GM19035 (cell line): ENCODE measurements around the gene ARAP1.
A peak's percentile ranks its signal among the peaks of the same experiment; 100 is the strongest.

Source experiments
- ATAC-seq: cut with Tn5 transposase; IDR thresholded peaks from one replicate; pipeline ENCODE4 v1.9.1; 2021; ENCODE audit not compliant: unreplicated experiment

The ARAP1 gene

DNA sequence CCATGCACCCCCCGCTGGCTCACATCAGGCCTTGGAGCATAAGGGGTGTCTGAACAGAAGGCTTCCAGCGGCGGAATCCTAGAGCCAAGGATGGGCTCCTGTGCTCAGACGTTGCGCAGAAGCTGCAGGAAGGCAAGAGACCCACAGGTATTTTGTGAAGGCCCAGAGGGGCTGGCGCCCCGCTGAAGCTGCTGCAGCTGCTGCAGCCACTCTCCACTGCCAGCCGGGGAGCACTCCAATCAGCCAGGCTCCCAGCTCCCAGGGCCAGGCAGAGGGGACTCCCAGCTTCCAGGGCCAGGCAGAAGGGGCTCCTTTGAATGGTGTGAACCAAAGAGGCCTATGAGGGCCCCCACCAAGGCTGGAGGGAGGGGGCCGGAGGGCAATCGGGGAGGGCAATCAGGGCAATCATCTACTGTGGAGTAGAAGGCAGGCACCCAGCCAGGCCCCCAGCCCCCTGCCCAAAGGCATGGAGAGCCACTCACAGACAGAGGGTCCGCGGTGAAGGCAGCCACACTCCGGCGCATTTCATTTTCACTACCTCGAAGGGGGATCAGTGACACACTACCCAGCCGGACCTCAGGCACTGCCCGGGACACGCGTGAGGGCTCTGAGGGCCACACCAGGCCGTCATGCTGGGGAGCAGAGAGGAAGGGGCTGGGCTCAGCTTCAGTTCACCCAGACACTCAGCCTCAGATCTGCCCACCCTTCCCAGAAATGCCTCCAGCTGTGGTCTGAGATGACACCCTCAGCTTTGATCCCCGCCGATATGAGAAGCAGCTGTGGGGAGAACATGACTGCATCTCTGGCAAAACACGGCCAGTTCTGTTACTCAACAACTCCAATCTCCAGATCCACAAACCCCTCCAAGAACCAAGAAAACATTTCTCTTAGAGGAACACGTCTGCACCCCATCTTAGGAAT lies 66.4 kb downstream of the ARAP1 start:
- ATAC-seq: no peak

GRCh38 chr11:72684236-72684912 lies 67.8 kb downstream of the ARAP1 start:
- ATAC-seq: no peak

GRCh38 chr11:72683782-72684200 lies 68.4 kb downstream of the ARAP1 start:
- ATAC-seq: peak; percentile 45

GRCh38 chr11:72682858-72683243 lies 69.4 kb downstream of the ARAP1 start:
- ATAC-seq: no peak

DNA sequence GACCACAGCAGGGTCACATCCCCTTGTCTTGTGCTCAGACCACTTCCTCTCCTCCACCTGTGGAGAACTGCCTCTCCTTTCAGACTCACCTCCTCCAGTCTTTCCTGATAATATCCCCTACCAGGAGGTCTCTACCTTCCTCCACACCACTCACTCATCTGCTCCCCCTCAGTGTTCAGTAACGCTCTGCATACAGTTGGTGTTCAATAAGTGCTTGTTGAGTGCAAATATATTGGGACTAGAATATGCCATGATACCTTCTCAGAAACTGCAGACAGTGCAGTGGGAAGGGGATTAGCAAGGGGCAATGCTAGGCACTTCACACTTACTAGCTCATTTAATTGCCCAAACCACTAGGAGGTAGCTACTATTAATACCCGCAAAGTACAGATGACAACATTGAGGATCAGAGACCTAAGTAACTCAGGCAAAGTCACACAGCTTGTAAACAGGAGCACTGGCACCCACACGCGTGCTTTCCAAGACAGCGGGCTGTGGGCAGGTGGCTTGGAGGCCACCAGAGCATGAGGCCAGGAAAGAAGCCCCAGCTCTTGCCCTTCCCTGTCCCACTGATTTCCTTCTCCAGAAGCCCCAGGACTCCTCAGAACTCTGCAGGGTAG lies 69.9 kb downstream of the ARAP1 start:
- ATAC-seq: no peak

GRCh38 chr11:72681226-72682153 lies 70.7 kb downstream of the ARAP1 start:
- no peak for ATAC-seq

DNA sequence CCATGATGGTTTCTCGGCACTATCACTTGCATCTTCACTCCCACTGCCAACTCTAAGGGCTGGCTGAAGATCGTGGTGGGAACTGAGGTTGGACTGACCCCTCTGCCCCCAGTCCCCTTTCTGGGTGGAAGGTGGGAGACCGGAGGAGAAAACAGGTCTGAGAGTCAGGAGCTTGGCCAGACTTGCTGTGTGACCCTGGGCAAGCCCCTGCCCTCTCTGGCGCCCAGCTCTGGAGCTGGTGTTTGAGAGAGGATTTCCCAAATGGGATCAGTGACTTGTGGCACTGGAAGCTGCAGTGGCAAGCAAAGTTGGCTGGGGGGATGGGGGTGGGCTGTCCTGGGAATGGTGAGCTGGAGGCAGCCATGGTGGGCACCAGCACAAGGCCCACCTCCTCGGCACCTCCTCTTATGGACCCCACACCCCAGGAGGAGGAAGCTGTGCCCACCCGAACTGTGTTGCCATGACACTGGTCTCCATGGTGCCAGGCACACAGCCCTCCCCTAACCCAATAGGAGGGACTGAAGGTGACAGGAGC lies 71.5 kb downstream of the ARAP1 start:
- no peak for ATAC-seq

GRCh38 chr11:72679869-72680268 lies 72.3 kb downstream of the ARAP1 start:
- ATAC-seq: no peak

DNA sequence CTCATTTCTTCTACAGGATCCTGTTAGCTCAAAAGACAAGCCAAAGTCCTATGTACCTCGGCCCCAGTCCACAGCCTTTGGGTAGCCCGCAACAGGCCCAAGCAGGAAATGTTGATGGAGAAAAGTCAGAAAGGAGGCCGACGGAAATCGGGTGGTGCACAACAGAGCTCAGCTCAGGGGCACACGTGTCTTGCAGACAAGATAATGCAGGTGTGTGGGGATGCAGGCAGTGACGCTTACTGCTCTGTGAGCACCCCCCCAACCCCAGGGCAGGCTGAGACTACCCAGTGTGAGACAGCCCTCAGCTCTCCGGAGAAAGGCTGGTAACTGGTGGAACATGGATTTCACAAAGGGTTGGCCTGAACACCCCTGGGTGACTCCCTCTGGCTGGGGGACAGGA lies 73.7 kb downstream of the ARAP1 start:
- ATAC-seq: no peak

GRCh38 chr11:72676861-72677341 lies 75.3 kb downstream of the ARAP1 start:
- no peak for ATAC-seq

GRCh38 chr11:72675221-72675620 lies 77.0 kb downstream of the ARAP1 start:
- no peak for ATAC-seq

DNA sequence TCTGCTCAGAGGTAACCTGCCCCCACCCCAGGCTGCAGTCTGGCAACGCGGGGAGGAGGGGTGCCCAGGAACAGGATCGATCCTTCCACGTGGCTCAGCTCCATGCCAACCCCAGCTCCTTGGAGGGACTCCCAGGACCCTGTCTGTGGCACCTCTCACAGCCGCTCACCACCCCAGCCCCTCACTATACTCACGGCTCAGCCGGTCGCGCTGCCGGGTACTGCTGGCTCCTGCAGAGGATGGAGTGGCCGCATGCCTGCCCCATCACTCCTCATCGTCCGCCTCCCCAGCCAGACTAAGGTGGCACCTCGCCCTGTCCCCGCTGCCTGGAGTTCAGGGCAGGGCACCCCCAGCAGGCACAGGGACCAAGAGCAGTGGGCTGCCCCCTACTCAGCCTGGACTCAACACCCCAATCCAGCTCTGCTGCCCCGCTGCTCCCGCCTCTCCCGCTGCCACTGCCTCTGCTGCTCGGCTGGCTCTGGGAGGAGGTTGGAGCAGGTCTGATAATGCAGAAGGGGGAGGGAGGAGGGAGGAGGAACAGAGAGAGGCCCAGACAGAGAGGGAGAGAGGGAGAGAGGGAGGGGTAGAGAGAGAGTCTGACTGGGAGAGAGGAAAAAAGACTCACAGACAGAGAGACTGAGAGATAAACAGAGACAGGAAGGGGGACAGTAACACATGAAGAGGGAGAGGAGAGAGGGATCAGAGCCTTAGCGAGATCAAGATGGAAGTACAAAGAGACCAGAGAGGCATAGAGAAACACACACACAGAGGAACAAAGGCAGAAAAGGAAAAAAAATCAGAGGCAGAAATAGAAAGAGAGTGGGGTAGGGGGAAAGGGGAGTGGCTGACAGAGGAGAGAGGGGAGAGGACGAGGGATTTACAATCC lies 78.0 kb downstream of the ARAP1 start, which contains the start of gene PDE2A:
PDE2A (minus strand) TSS at position 480 of the 886 bp plus-strand sequence; CDS start at position 265, 215 bp downstream.
- ATAC-seq: no peak

DNA sequence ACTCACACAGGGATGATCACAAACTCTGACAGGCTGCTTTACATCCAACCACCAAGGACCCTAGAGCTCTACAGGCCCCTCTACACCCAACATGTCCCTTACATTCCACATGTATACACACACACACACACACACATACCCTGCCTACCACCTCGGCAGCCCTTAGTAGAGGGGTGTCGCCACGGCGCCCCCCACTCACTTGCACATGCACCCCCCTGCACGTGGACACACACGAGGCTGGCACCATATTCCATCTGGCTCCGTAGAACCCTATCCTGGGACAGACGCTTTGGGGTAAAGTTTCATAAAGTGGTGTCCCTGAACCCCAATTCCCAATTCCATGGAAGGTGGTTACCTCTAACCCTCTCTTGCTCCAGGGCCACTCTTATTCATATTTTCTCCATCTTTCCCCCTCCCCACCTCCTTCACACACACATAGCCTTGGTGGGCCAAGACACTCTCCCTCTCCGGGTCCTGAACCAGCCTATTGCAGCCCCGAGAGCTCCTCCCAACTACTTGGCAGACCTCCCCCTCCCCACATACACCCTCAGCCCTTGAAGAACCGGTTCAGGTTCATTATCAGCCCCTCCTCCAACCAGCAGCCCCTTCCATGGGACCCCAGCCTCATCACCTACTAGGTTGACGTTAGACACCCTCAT lies 78.8 kb downstream of the ARAP1 start:
- no peak for ATAC-seq

DNA sequence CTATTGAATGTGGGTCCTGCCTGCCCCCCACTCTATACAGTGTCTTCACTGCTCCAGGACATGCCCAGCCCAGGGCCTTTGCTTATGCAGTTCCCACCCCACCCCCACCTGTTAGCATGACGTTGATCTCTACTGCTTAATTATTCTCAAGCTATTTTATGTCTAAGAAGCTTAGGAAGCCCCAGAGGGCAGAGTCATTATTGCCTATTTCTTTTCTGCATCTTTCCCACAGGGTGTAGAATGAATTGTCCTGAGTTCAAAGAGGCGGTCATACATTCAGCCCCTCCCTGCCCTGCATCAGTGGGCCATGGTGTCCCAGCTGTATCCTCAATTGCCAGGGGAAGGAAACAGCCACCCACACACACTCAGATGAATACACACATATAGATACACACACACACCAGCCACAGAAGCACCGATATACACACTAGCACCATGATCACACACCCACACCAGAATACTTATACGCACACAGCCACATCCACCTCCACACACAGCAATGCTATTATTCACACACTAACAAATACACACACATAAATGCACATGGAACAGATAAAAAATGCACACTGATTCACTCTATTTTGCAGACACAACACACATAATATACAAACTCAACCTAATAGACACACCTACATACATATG lies 79.5 kb downstream of the ARAP1 start:
- no peak for ATAC-seq

DNA sequence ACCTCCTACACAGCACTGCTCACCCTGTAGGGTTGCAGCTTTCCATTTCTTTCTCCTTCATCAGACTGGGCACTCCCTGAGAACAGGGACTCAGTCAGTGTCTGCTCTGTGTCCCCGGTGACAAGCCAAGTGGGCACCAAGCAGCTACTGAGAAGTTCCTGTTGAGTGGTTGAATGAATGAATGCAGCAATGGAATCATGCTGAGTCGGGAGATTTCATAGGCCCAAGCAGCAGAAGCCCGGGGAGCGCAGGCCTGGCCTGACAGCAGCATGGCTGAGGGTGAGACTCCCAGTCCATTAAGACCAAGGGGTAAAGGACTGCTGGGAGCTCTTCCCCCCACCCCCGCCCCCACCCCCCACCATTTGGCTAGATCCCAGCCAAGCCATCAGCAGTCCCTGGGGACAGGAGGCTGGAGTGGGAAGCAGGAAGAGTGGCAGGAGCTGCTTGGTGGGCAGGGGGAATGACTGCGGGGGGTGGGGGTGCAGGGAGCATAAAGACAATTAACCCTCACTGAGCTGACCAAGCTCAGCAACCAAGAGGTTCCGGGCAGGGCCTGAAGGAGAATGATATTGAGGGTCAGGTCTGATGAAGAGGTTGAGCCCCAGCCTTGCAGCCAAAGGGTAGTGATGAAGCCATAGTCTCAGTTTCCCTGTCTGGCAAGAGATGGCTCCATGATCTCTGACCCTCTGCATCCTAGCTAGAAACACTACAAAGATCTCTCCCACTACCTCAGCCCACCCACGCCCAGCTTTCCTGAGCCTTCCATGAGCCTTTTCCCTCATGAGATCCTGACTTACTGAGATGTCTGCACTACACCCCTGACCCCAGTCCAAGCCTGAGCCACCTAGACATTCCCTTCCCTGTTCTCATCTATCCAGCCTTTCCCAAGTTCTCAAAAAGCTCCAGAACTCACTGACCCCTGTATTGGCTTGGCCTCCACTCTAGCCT lies 80.8 kb downstream of the ARAP1 start:
- ATAC-seq: no peak

- ATAC-seq: no peak
Measured at GRCh38 chr11:72670041-72670440, 82.2 kb downstream of the ARAP1 start.

DNA sequence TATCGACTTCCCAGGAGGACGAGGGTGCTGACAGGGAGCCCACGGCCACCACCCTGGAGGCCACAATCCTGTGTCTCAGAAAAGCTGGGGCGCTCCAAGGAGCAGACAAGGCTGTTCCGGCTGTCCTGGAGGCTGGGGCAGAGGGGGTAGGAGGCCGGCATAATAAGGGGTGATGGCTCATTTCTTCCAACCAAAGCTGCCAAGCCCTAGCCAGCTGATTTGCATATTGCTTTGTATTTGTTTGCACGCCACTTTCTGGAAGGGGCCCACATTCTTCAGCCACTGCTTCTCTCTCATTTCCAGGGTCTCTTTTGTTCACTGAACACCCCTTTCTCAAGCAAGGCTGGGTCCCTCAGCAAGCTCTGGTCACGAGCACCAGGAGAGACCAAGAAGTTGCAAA lies 82.7 kb downstream of the ARAP1 start:
- ATAC-seq: no peak
